RPMI7951 (cell line): Measurements from ENCODE around the gene RHBDL1. TPM values are rescaled to one million over a fixed set of nuclear protein-coding genes. Genes with fewer than 3 reads are reported as not detected.

Experiments
- DNase-seq: peaks from one replicate; pipeline ENCODE4 v3.0.0-alpha.2; 2012; ENCODE audit warnings: low read depth
- total RNA-seq: library from RNA; depleted of rRNA; stranded (reverse); fragments of >200 nt; shearing (Covaris generic); gene quantifications from 2 replicates; pipeline ENCODE4 v1.2.3, GENCODE V29; 2014

The RHBDL1 gene
- total RNA-seq, 1 experiment from 2014 or later: 0.72 TPM

- DNase-seq: no peak
These were observed 22.8 kb upstream of the RHBDL1 start for GRCh38 chr16:652454-653305.

DNA sequence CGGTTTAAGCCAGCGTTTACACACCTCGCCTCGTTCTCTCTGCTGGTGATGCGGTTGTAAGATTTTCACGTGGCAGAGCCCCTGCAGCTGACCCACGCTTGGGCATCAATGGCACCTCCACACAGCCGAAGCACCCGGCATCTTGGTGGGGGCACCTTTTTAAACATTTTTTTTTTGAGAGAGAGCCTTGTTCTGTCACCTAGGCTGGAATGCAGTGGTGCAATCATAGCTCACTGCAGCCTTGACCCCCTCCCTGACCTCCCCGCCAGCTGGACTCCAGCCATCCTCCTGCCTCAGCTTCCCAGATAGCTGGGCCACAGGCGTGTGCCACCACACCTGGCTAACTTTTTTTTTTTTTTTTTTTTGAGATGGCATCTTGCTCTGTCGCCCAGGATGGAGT, 21.4 kb upstream of the RHBDL1 start:
- no peak for DNase-seq

DNA sequence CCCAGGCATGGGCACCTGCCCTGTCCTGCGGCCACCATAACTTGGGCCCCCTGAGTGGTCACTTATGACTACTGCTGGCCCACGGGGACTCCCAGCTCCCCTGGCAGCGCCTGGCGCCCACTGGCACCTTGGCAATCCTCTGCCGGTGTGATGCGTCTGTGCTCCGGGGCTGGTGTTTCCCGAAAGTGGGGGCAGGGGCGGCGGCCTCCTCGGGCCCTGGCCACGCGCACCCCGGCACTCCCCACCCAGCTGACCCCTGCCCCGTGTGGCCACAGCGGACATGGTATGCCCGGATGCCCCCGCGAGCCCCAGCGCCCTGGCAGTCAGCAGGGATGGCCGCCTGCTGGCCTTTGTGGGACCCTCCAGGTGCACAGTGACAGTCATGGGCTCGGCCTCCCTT, 18.0 kb upstream of the RHBDL1 start:
- no peak for DNase-seq

DNA sequence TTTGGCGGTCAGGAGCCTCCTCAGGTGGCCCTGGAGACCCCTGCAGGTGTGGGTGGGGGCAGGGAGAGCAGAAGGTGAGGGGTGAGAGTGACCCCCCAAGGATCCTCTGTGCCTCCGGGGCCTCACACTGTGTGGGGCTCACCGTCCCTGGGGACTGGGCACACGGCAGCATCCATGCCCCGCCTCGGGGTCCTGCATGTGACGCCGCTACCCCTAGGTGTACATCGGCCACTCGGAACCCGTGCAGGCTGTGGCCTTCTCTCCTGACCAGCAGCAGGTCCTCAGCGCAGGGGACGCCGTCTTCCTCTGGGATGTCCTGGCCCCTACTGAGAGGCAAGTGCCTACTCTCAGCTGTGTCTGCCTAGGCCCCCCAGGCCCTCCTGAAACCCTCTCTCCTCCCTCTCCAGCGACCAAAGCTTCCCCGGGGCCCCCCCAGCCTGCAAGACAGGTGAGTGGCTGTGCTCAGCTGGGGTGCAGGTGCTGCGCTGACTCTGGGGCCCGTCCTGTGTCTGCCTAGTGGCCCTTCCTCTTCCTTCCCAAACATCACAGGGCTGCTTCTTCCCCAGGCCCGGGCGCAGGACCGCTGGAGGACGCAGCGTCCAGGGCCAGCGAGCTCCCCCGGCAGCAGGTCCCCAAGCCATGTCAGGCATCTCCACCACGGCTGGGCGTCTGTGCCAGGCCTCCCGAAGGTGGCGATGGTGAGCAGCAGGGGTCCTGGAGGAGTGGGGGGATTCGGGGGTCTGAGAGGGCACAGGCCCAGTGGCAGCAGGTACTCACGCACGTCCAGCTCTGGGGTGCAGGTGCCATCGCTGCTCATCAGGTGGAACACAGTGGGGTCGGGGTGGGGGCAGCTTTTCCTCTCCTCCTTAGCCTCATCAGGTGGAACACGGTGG, 16.5 kb upstream of the RHBDL1 start:
- DNase-seq: no peak

GRCh38 chr16:659618-660017, 15.9 kb upstream of the RHBDL1 start:
- no peak for DNase-seq

DNA sequence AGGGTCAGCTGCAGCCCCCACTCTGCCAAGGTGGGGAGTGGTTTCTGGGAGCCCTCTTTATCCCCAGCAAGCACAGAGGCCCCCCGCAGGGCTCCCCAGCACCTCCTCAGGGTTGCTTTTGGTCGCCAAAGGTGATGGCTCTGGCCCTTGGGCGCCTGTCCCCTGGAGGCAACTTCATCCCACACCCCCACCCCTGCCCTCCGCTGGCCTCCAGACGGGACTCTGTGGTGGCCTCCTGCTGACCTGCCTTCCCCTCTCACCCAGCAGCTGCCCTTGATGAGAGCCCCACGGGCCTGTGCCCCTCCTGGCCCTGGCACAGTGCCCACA, 15.4 kb upstream of the RHBDL1 start:
- DNase-seq: no peak

- peak; percentile 53 for DNase-seq
These were observed 14.8 kb upstream of the RHBDL1 start for GRCh38 chr16:660459-661183.

DNA sequence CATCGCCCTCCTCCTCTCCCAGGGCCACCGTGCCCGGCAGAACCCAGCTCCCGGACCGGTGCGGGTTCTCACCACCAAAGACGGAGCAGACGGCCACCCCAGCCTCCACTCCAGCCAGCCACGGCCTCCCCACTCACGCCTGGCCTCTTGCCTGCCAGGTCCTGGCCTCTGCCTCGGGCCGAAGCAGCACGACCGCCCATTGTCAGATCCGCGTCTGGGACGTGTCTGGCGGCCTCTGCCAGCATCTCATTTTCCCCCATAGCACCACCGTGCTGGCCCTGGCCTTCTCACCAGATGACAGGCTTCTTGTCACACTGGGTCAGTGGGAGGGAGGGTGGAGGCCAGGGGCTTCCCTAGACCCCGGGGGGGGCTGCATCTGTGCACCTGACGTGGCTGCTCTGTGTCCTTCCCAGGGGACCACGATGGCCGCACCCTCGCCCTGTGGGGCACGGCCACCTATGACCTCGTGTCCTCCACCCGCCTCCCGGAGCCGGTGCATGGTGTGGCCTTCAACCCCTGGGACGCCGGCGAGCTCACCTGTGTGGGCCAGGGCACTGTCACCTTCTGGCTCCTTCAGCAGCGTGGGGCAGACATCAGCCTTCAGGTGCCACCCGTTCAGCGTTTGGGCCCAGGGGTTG, 14.2 kb upstream of the RHBDL1 start:
- no peak for DNase-seq

GRCh38 chr16:662095-662494, 13.4 kb upstream of the RHBDL1 start:
- DNase-seq: no peak

- no peak for DNase-seq
These were observed 12.9 kb upstream of the RHBDL1 start for GRCh38 chr16:662597-662996.

- DNase-seq: no peak
These were observed 8.9 kb upstream of the RHBDL1 start for GRCh38 chr16:666572-666971.

DNA sequence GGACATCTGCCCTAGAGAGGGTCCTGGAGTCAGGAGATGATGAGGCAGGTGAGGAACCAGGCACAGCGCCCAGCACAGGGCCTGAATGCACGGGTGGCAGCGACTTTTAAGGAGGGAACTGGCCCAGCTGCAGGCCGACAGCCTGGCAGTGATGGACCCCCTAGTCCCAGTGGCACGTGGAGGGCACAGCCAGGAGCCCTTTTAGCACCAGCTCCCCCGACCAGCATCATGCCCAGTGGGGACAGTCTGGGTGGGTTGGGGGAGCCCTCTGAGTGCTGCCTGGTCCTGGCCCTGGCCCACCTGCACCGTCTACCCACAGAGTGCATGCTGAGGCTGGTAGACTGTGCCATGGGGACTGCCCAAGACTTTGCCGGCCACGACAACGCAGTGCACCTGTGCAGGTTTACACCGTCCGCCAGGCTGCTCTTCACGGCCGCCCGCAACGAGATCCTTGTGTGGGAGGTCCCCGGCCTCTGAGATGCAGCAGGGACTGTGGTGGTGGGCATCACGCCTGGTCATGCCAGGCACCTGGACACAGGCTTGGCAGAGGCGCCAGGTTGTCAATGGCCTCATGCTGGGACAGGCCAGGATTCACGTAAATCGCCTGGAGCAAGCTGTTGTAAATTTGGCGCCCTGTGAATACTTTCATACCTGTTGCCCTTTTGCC, 8.2 kb upstream of the RHBDL1 start:
- no peak for DNase-seq

GRCh38 chr16:667780-668518, 7.5 kb upstream of the RHBDL1 start, which contains the start of gene RHOT2:
TSS of gene RHOT2 (plus strand) at chr16:668132. CDS start at chr16:668200, 68 bp downstream.
- DNase-seq: peak; percentile 86

- DNase-seq: no peak
These were observed 6.8 kb upstream of the RHBDL1 start for GRCh38 chr16:668519-669171.

DNA sequence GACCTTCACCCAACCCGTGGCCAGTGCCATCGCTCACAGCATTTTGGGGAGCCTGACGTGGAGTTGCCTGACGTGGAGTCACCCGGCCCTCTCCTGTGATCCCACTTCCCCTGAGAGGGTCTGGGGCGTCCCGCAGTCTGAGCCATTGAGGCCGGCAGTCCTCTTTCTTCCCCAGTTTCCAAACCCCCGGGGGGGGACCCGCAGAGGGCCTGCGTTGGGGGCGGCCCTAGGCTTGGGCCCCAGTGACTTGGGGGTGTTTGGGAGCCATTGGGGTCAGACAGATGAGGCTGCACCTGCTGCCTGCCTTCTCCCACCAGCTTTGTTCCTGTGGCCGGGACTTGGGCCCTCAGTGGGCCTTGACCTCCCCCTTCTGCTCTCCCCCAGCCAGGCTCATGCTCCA, 5.8 kb upstream of the RHBDL1 start:
- no peak for DNase-seq

DNA sequence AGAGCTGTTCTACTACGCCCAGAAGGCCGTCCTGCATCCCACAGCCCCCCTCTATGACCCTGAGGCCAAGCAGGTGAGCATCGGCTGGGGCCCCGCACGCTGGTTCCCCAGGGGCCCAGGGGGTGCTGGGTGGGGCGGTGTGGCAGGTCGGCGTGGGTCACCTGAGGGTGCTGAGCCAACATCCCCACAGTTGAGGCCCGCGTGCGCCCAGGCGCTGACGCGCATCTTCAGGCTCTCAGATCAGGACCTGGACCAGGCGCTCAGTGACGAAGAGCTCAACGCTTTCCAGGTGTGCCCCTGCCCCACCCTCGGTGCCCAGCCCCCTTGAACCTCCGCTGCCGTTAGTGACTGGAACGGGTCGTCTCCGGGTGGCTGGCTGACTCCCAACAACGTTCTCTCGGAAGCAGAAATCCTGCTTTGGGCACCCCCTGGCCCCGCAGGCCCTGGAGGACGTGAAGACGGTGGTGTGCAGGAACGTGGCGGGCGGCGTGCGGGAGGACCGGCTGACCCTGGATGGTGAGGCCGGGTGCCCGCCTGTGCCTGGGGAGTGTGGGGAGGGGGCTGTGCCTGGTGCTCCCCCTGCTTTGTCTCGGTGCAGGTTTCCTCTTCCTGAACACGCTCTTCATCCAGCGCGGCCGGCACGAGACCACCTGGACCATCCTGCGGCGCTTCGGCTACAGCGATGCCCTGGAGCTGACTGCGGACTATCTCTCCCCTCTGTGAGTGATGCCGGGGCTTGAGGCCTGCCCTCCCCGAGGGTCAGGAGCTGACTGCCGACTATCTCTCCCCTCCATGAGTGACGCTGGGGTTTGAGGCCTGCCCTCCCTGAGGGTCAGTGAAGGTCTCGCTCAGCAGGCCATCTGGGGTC, 4.8 kb upstream of the RHBDL1 start:
- no peak for DNase-seq

- no peak for DNase-seq
These were observed 3.9 kb upstream of the RHBDL1 start for GRCh38 chr16:671353-672131.

DNA sequence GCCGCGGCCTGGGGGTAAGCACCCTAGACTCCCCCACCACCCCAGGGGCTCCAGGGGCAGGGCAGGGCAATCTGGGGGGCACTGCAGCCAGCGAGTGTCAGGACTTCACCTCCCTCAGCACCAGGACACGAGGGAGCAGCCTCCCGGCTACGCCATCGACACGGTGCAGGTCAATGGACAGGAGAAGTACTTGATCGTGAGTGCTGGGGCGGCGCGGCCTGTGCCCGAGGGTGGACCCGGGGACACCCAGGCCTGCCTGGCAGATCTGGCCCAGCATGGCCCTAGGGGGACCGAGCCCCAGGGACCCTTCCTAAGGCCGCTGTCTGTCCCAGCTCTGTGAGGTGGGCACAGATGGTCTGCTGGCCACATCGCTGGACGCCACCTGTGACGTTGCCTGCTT, 3.1 kb upstream of the RHBDL1 start:
- no peak for DNase-seq
